HPDE6-E6E7 (cell line): Measurements from ENCODE around the gene SPG7.
"Not testable (repeated sequence)": the region's sequence is repeated elsewhere in the genome, so short reads cannot be mapped to it uniquely, and the experiment has no call there.

Experiments used
- DNase-seq: peaks from one replicate; pipeline ENCODE4 v3.0.0; 2011; ENCODE audit warnings: missing footprints; ENCODE audit errors: extremely low spot score

The SPG7 gene

GRCh38 chr16:89507834-89508590, at the start of gene SPG7:
TSS of gene SPG7 (plus strand) at chr16:89508403. CDS start at chr16:89508418, 15 bp downstream.
- peak; percentile 95 for DNase-seq

GRCh38 chr16:89458551-89458950, 49.7 kb upstream of the SPG7 start:
- peak; percentile 98 for DNase-seq

- DNase-seq: no peak
Measured at GRCh38 chr16:89458967-89459366, 49.2 kb upstream of the SPG7 start.

- no peak for DNase-seq
Measured at GRCh38 chr16:89460556-89460955, 47.6 kb upstream of the SPG7 start.

- not testable (repeated sequence) for DNase-seq
Measured at GRCh38 chr16:89461890-89462289, 46.3 kb upstream of the SPG7 start.

GRCh38 chr16:89462639-89463038, 45.6 kb upstream of the SPG7 start:
- DNase-seq: not testable (repeated sequence)

- DNase-seq: not testable (repeated sequence)
Measured at GRCh38 chr16:89463312-89463711, 44.9 kb upstream of the SPG7 start.

- no peak for DNase-seq
Measured at GRCh38 chr16:89466920-89467319, 41.3 kb upstream of the SPG7 start.

GRCh38 chr16:89467382-89467781, 40.8 kb upstream of the SPG7 start:
- no peak for DNase-seq

GRCh38 chr16:89472711-89473075, 35.5 kb upstream of the SPG7 start:
- DNase-seq: no peak

GRCh38 chr16:89473136-89473712, 35.0 kb upstream of the SPG7 start:
- no peak for DNase-seq

- no peak for DNase-seq
Measured at GRCh38 chr16:89473791-89474414, 34.3 kb upstream of the SPG7 start.

- no peak for DNase-seq
Measured at GRCh38 chr16:89475144-89475543, 33.1 kb upstream of the SPG7 start.

- peak; percentile 100 for DNase-seq
Measured at GRCh38 chr16:89476379-89476778, 31.8 kb upstream of the SPG7 start.

- DNase-seq: peak; percentile 85
Measured at GRCh38 chr16:89476811-89477261, 31.4 kb upstream of the SPG7 start.

GRCh38 chr16:89478576-89479221, 29.5 kb upstream of the SPG7 start:
- no peak for DNase-seq

- no peak for DNase-seq
Measured at GRCh38 chr16:89481356-89481955, 26.7 kb upstream of the SPG7 start.

GRCh38 chr16:89482150-89482816, 25.9 kb upstream of the SPG7 start:
- DNase-seq: no peak

GRCh38 chr16:89482817-89483205, 25.4 kb upstream of the SPG7 start:
- no peak for DNase-seq

- DNase-seq: no peak
Measured at GRCh38 chr16:89484041-89484501, 24.1 kb upstream of the SPG7 start.

GRCh38 chr16:89484923-89485679, 23.1 kb upstream of the SPG7 start:
- no peak for DNase-seq
